Measurements from ENCODE around the gene ARAF. TPM values are rescaled to one million over a fixed set of nuclear protein-coding genes. Genes with fewer than 3 reads are reported as not detected.

ARAF gene
- total and polyA plus RNA-seq, 2 of the 4 experiments (the other 2 are of a cell fraction), result 9.1 to 52.2 TPM

DNA sequence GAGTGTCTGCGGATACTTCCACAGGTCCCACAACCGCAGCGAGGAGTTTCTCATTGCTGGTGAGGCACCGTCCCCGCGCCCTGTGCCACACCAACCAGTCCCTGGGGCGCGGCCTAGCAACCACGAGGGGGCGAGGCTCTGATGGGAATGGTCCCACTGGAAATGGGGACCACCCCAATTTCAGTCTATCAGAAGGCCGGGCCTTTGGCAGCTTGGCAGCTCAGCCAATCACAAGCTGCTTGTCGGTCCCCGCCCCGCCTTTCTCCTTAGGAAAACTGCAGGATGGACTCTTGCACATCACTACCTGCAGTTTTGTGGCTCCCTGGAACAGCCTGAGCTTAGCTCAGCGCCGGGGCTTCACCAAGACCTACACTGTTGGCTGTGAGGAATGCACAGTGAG is 24.3 kb downstream of the ARAF start:
- H3K4me1 ChIP-seq (ENCODE audit: control insufficient read depth, insufficient read depth, low read length), result peaks cover 8% of the 10 kb centered on the region
- peaks cover 23% of the 10 kb centered on the region for H3K36me3 ChIP-seq (ENCODE audit: control insufficient read depth, insufficient read depth, low read length)
- dilution Hi-C loops (cut with HindIII; ENCODE audit: low sequenced_read_pairs, unreplicated experiment), result no loop called here
- H3K79me1 ChIP-seq (ENCODE audit: low read depth in 1 of 2, low read length in 2 of 2), result peaks cover 3 to 30% of the 10 kb centered on the region in 2 experiments; a peak in 2 of 4 replicates
- H4K5ac ChIP-seq (ENCODE audit: low read depth, low read length), result no peak overlapping the region
- H2BK15ac ChIP-seq (ENCODE audit: low read depth, low read length), result no peak overlapping the region
- no peaks in the 10 kb centered on the region for H3K27me3 ChIP-seq (ENCODE audit: control insufficient read depth, insufficient read depth, low read length)
- no peak overlapping the region for H3K4me3 ChIP-seq (ENCODE audit: insufficient read depth, low read depth, low read length)
- no peak overlapping the region for H3K27ac ChIP-seq (ENCODE audit: insufficient read depth, low read length)
- H4K20me1 ChIP-seq (ENCODE audit: insufficient read depth, low read length), result peaks cover 30% of the 10 kb centered on the region
- no peak overlapping the region for H3K9ac ChIP-seq (ENCODE audit: low read depth, low read length)
- in situ Hi-C loops (cut with MboI; ENCODE audit: low sequenced_read_pairs), result no loop called here
- DNase-seq (no peak), ATAC-seq (ENCODE audit: low read depth) (no peak)
- H2AFZ ChIP-seq (replicated peaks; ENCODE audit: low read length, poor library complexity), result peak overlapping the region; percentile 10
- BruUV-seq (replicated peaks), result TSS peak; percentile 44
- no peaks in the 10 kb centered on the region for H3K9me1 ChIP-seq (ENCODE audit: insufficient read depth, low read length)
- peak overlapping the region; percentile 77; the same call in 1 of the 2 replicates for H3K4me2 ChIP-seq (ENCODE audit: low read depth, low read length)
- no peak overlapping the region for H2AK9ac ChIP-seq (replicated peaks; ENCODE audit: low read depth, low read length, poor library complexity)
- H2BK20ac ChIP-seq (ENCODE audit: low read depth, low read length), result no peak overlapping the region
- H2BK120ac ChIP-seq (ENCODE audit: low read depth, low read length), result no peak overlapping the region
- no peak overlapping the region for H3K4ac ChIP-seq (ENCODE audit: low read depth, low read length)
- no peak overlapping the region for H3K23ac ChIP-seq (ENCODE audit: low read depth, low read length)
- H2BK5ac ChIP-seq (ENCODE audit: low read depth, low read length, poor library complexity, severe bottlenecking), result no peak overlapping the region
- no peak overlapping the region for H3K18ac ChIP-seq (ENCODE audit: low read depth, low read length)
- intact Hi-C loops (cut with micrococcal nuclease), result loop anchor here (5.0 kb wide), 1 partner anchor 57 kb away; no protein-coding TSS in a partner anchor
- no peak overlapping the region for H4K8ac ChIP-seq (ENCODE audit: low read depth in 2 of 2, low read length in 2 of 2)
- H3K9me3 ChIP-seq (ENCODE audit: control insufficient read depth, insufficient read depth, low read length), result no peaks in the 10 kb centered on the region
- H3K14ac ChIP-seq (replicated peaks; ENCODE audit: low read depth, low read length), result no peak overlapping the region
- ChIA-PET POLR2A (ENCODE audit: unreplicated experiment) (no interaction called here), CTCF (no interaction called here)
- no peak overlapping the region for H4K91ac ChIP-seq (ENCODE audit: insufficient read depth, low read depth, low read length)
- no peak for TF ChIP-seq RCOR1 (IDR thresholded peaks at IDR 0.05; ENCODE audit: insufficient replicate concordance, low read length)
- no peak overlapping the region for H2AK5ac ChIP-seq (ENCODE audit: low read depth, low read length)
- 68% methylated on average over 10 of the region's 16 CpGs; no CpG with 5 or more reads in 1 of the 2 experiments for WGBS, 2 experiments (ENCODE audit: extremely low coverage in 2 of 2, insufficient read length in 1 of 2)
- H3K56ac ChIP-seq (ENCODE audit: extremely low read depth, insufficient read depth, low read length), result no peak overlapping the region
